ENCODE measurements around the gene TXNRD2. TPM values are rescaled to one million over a fixed set of nuclear protein-coding genes. Genes with fewer than 3 reads are reported as not detected.

TXNRD2 gene
- total RNA-seq, 1 experiment from 2014 or later = 39.9 TPM

DNA sequence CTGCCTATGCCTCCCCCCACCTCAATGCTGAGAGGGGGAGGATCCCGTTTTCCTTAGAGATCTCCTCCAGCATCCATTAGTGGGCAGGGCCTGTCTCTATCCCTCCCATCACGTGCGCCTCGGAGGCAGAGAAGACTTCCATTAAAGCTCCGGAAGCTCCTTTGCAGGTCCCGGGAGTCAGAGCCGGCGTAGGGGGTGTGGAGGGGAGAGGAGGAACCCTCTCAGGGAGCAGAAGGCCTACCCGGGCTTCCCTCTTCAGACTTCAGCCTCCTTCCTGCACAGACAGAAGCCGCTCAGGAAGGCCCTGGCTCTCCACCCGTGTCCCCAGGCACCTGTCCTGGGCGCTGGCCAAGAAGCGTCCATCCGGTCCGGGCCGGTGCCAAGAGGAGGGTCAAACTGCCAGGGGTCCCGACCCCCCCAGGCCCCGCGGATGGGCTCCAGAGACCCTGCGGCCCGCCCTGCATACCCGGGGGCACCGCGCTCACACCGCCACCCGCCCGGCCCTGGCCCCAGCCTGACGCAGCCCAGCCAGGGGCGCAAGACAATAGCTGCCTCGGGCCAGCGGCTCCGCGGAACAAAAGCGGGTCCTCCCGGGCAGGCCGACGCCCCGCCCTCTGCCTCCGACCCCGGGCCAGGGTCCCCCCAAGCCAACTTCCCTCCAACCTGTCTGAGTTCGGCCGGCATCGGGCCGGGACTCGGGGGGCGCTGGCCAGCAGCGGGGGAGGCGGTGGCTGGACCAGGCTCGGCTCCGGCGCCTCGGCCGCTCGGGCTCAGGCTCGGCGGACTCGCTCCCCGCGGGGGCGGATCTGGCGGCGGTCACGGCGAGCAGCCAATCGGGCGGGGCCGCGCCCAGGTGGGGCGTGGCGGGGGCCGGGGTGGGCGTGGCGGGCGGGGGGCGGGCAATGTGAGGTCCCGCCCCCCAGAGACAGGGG, 45.1 kb upstream of the TXNRD2 start:
- TSS peak; percentile 43 for BruUV-seq (replicated peaks)
- Mint-ChIP-seq H3K4me1 (ENCODE audit: insufficient read depth, unreplicated experiment) (peaks cover 10% of the 10 kb centered on the region), H3K27me3 (ENCODE audit: insufficient read depth, unreplicated experiment) (no peaks in the 10 kb centered on the region), H3K36me3 (ENCODE audit: insufficient read depth, unreplicated experiment) (no peaks in the 10 kb centered on the region), H3K4me3 (ENCODE audit: unreplicated experiment) (peak overlapping the region; percentile 57), H3K27ac (ENCODE audit: low read depth, unreplicated experiment) (no peak overlapping the region), H3K9me3 (ENCODE audit: unreplicated experiment) (no peaks in the 10 kb centered on the region)
- DNase-seq (ENCODE audit: unreplicated experiment) = peak; percentile 69
- CTCF ChIA-PET = no interaction called here
- POLR2A ChIA-PET = interaction anchor here (0.7 to 1.2 kb wide), 3 partner anchors 29 to 93 kb away, joined by 3 to 9 read pairs (median 4); partner anchors contain the start of gene TANGO2
- intact Hi-C loops (cut with micrococcal nuclease) = no loop called here
- TF ChIP-seq, protein P1, sequence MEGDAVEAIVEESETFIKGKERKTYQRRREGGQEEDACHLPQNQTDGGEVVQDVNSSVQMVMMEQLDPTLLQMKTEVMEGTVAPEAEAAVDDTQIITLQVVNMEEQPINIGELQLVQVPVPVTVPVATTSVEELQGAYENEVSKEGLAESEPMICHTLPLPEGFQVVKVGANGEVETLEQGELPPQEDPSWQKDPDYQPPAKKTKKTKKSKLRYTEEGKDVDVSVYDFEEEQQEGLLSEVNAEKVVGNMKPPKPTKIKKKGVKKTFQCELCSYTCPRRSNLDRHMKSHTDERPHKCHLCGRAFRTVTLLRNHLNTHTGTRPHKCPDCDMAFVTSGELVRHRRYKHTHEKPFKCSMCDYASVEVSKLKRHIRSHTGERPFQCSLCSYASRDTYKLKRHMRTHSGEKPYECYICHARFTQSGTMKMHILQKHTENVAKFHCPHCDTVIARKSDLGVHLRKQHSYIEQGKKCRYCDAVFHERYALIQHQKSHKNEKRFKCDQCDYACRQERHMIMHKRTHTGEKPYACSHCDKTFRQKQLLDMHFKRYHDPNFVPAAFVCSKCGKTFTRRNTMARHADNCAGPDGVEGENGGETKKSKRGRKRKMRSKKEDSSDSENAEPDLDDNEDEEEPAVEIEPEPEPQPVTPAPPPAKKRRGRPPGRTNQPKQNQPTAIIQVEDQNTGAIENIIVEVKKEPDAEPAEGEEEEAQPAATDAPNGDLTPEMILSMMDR (IDR thresholded peaks at IDR 0.05; ENCODE audit: unreplicated experiment) = no peak

DNA sequence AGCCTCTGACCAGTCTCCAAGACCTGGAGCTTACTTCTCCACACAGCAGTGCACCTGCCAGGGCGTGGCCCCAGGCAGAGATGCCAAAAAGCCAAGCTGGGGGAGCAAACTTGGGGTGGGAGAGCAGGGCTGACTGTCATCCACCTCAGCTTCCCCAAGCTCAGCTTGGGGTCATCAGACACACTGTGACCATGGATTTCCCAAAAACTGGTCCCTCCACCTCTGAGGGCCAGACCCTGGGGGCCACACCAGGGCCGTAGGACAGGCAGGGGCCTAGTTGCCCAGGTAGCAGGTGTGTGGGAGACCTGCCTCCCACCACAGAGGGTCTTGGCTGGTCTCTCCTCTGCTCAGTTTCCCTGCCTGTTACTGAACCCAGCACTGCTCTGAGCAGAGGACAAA, 44.4 kb upstream of the TXNRD2 start:
- TF ChIP-seq, protein P1 (IDR thresholded peaks at IDR 0.05; ENCODE audit: unreplicated experiment) = no peak

GRCh38 chr22:19984851-19985811, 43.5 kb upstream of the TXNRD2 start:
- ChIA-PET CTCF (interaction anchor here (0.6 to 1.0 kb wide), 4 partner anchors 14 to 255 kb away, joined by 3 to 4 read pairs (median 4); no protein-coding TSS in a partner anchor), POLR2A (interaction anchor here (0.6 to 1.5 kb wide), 5 partner anchors 11 to 132 kb away, joined by 3 to 9 read pairs (median 5); partner anchors contain the start of genes TANGO2 and TRMT2A)
- TF ChIP-seq, protein P1 (IDR thresholded peaks at IDR 0.05; ENCODE audit: unreplicated experiment) = no peak
- Mint-ChIP-seq H3K4me3 (ENCODE audit: unreplicated experiment) (no peak overlapping the region), H3K36me3 (ENCODE audit: insufficient read depth, unreplicated experiment) (no peaks in the 10 kb centered on the region), H3K4me1 (ENCODE audit: insufficient read depth, unreplicated experiment) (peaks cover 10% of the 10 kb centered on the region), H3K27me3 (ENCODE audit: insufficient read depth, unreplicated experiment) (no peaks in the 10 kb centered on the region), H3K9me3 (ENCODE audit: unreplicated experiment) (no peaks in the 10 kb centered on the region), H3K27ac (ENCODE audit: low read depth, unreplicated experiment) (no peak overlapping the region)
- DNase-seq (ENCODE audit: unreplicated experiment) = no peak
- BruUV-seq (replicated peaks) = no TSS peak
- intact Hi-C loops (cut with micrococcal nuclease) = no loop called here

More for the DNA sequence above, 44.4 kb upstream of the TXNRD2 start:
- H3K9me3 Mint-ChIP-seq (ENCODE audit: unreplicated experiment) = no peaks in the 10 kb centered on the region
- H3K27ac Mint-ChIP-seq (ENCODE audit: low read depth, unreplicated experiment) = no peak overlapping the region
- BruUV-seq (replicated peaks) = no TSS peak
- DNase-seq (ENCODE audit: unreplicated experiment) = no peak
- ChIA-PET POLR2A (interaction anchor here (0.7 to 1.2 kb wide), 3 partner anchors 29 to 94 kb away, joined by 3 to 9 read pairs (median 4); partner anchors contain the start of gene TANGO2), CTCF (no interaction called here)
- intact Hi-C loops (cut with micrococcal nuclease) = no loop called here
- H3K4me3 Mint-ChIP-seq (ENCODE audit: unreplicated experiment) = peak overlapping the region; percentile 57
- no peaks in the 10 kb centered on the region for H3K27me3 Mint-ChIP-seq (ENCODE audit: insufficient read depth, unreplicated experiment)
- H3K4me1 Mint-ChIP-seq (ENCODE audit: insufficient read depth, unreplicated experiment) = peaks cover 10% of the 10 kb centered on the region
- no peaks in the 10 kb centered on the region for H3K36me3 Mint-ChIP-seq (ENCODE audit: insufficient read depth, unreplicated experiment)
